Osteoblast (primary cell): ENCODE data around the gene COL23A1. TPM values are rescaled to one million over a fixed set of nuclear protein-coding genes. Genes with fewer than 3 reads are reported as not detected.
A peak's percentile ranks its signal among the peaks of the same experiment; 100 is the strongest.

Experiments
- DNase-seq: peaks from one replicate; pipeline ENCODE4 v3.0.0; 2011; ENCODE audit warnings: low spot score, mixed read lengths; ENCODE audit not compliant: insufficient read length; ENCODE audit errors: missing footprints
- H2AFZ ChIP-seq: 2 replicates; pipeline ENCODE4 v1.6.0; 2011; ENCODE audit warnings: mild to moderate bottlenecking, low read length
- H3K27ac ChIP-seq: 2 replicates; pipeline ENCODE4 v1.5.1; 2011; ENCODE audit warnings: mild to moderate bottlenecking, low read depth, low read length, moderate library complexity
- H3K27me3 ChIP-seq: 2 replicates; pipeline ENCODE4 v1.6.0; 2012; ENCODE audit warnings: mild to moderate bottlenecking, control low read depth, inconsistent platforms, low read length, moderate library complexity; ENCODE audit not compliant: insufficient read depth
- H3K36me3 ChIP-seq: 2 replicates; pipeline ENCODE4 v1.5.1; 2011; ENCODE audit warnings: mild to moderate bottlenecking, low read length, control low read depth, moderate library complexity; ENCODE audit not compliant: insufficient read depth
- H3K4me1 ChIP-seq: 2 replicates; pipeline ENCODE4 v1.5.1; 2011; ENCODE audit warnings: mild to moderate bottlenecking, low read length, control low read depth, moderate library complexity; ENCODE audit not compliant: insufficient read depth
- H3K4me2 ChIP-seq: 2 replicates; pipeline ENCODE4 v1.6.0; 2011; ENCODE audit warnings: mild to moderate bottlenecking, low read length; ENCODE audit not compliant: insufficient read depth
- H3K4me3 ChIP-seq: fragments of 200-600 bp; sonication (generic); 3 replicates; pipeline ENCODE4 v1.5.1; 2012; ENCODE audit warnings: mild to moderate bottlenecking, low read length, inconsistent platforms; ENCODE audit not compliant: insufficient read depth
- H3K79me2 ChIP-seq: 2 replicates; pipeline ENCODE4 v1.6.0; 2012; ENCODE audit warnings: mild to moderate bottlenecking, low read length, control low read depth, inconsistent platforms; ENCODE audit not compliant: insufficient read depth
- H3K9me3 ChIP-seq: 2 replicates; pipeline ENCODE4 v1.5.1; 2011; ENCODE audit warnings: low read depth, low read length, control low read depth
- H4K20me1 ChIP-seq: 2 replicates; pipeline ENCODE4 v1.6.0; 2012; ENCODE audit warnings: mild to moderate bottlenecking, low read length, control low read depth; ENCODE audit not compliant: insufficient read depth
- CTCF ChIP-seq: IDR thresholded peaks from 2 replicates; pipeline ENCODE4 v1.5.1; 2011; ENCODE audit warnings: mild to moderate bottlenecking, low read depth, low read length, moderate library complexity; ENCODE audit errors: extremely low read depth
- total RNA-seq: library from RNA; depleted of rRNA; stranded (reverse); fragments of >200 nt; gene quantifications from 2 replicates; pipeline ENCODE4 v1.2.3, GENCODE V29; 2012

COL23A1 gene
- total RNA-seq, 1 donor: under 0.01 TPM

- H3K27ac ChIP-seq: no peak overlapping the region
- no peaks in the 10 kb centered on the region for H3K9me3 ChIP-seq
- H2AFZ ChIP-seq: no peak overlapping the region
- H3K27me3 ChIP-seq: no peaks in the 10 kb centered on the region
- H3K4me2 ChIP-seq: no peak overlapping the region
- no peak for TF ChIP-seq CTCF
- H3K4me1 ChIP-seq: no peaks in the 10 kb centered on the region
- H4K20me1 ChIP-seq: no peaks in the 10 kb centered on the region
- no peak overlapping the region for H3K4me3 ChIP-seq
- no peaks in the 10 kb centered on the region for H3K79me2 ChIP-seq
- DNase-seq: peak; percentile 69
- H3K36me3 ChIP-seq: no peaks in the 10 kb centered on the region
These were observed 347.8 kb downstream of the COL23A1 start for GRCh38 chr5:178242416-178242815.

- H2AFZ ChIP-seq: no peak overlapping the region
- no peaks in the 10 kb centered on the region for H3K36me3 ChIP-seq
- TF ChIP-seq CTCF: no peak
- H3K4me3 ChIP-seq: no peak overlapping the region
- no peaks in the 10 kb centered on the region for H3K79me2 ChIP-seq
- no peak overlapping the region for H3K27ac ChIP-seq
- H3K9me3 ChIP-seq: no peaks in the 10 kb centered on the region
- H3K27me3 ChIP-seq: no peaks in the 10 kb centered on the region
- H3K4me1 ChIP-seq: peaks cover 6% of the 10 kb centered on the region
- DNase-seq: peak; percentile 77
- H4K20me1 ChIP-seq: no peaks in the 10 kb centered on the region
- H3K4me2 ChIP-seq: no peak overlapping the region
These were observed 348.4 kb downstream of the COL23A1 start for GRCh38 chr5:178241688-178242231.

- TF ChIP-seq CTCF: no peak
- Histone ChIP-seq H3K9me3 (no peaks in the 10 kb centered on the region), H3K4me1 (peaks cover 9% of the 10 kb centered on the region), H3K4me2 (no peak overlapping the region), H3K27ac (no peak overlapping the region), H3K36me3 (no peaks in the 10 kb centered on the region), H3K79me2 (no peaks in the 10 kb centered on the region), H2AFZ (no peak overlapping the region), H3K4me3 (no peak overlapping the region), H3K27me3 (no peaks in the 10 kb centered on the region), H4K20me1 (no peaks in the 10 kb centered on the region)
- DNase-seq: peak; percentile 77
These were observed 348.9 kb downstream of the COL23A1 start for GRCh38 chr5:178241231-178241663.

- no peak for DNase-seq
- Histone ChIP-seq H3K27ac (no peak overlapping the region), H3K4me1 (peaks cover 9% of the 10 kb centered on the region), H3K9me3 (no peaks in the 10 kb centered on the region), H3K4me3 (no peak overlapping the region), H3K79me2 (no peaks in the 10 kb centered on the region), H2AFZ (no peak overlapping the region), H3K36me3 (no peaks in the 10 kb centered on the region), H4K20me1 (no peaks in the 10 kb centered on the region), H3K4me2 (no peak overlapping the region), H3K27me3 (no peaks in the 10 kb centered on the region)
- TF ChIP-seq CTCF: no peak
These were observed 349.4 kb downstream of the COL23A1 start for GRCh38 chr5:178240766-178241165.
